Measurements from ENCODE around the gene ARL6IP6.
"Not testable (repeated sequence)": the region's sequence is repeated elsewhere in the genome, so short reads cannot be mapped to it uniquely, and the experiment has no call there.

Gene ARL6IP6

DNA sequence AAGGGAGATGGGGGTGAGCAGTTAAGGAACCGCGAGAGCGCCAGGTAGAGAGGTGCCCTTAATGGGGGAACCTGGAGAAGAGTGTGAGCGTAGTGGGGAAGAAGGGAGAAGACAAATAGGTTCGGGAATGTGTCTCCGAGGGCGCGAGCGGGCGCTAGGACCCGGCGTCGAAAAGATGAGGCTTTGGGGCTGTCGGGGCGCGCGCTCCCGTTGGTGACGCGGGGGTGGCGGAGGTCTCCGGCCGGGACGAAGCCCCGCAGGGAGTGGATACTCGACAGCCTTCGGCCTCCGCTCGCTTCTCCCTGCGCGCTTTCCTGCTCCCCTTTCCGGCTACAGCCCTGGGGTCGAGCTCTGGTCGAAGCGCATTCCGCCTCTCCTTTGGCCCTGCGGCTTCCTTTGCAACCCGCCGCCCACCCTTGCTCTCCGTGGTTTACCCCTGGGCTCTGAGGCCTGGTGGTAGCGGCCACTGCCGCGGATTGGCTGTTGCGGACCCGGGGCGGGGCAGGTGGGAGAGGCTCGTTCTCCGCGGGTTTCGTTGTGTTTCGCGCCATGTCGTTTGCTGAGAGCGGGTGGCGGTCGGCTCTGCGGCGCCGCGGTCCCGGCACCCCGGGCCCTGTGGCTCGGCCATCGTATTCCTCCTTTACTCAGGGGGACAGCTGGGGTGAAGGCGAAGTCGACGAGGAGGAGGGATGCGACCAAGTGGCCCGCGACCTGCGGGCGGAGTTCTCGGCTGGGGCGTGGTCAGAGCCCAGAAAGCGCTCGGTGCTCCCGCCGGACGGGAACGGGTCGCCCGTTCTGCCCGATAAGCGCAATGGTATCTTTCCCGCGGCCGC, at the start of gene ARL6IP6:
ARL6IP6 (plus strand) TSS at position 545 of the 833 bp plus-strand sequence; CDS start at position 550, 5 bp downstream.
- peak; percentile 98 for DNase-seq

DNA sequence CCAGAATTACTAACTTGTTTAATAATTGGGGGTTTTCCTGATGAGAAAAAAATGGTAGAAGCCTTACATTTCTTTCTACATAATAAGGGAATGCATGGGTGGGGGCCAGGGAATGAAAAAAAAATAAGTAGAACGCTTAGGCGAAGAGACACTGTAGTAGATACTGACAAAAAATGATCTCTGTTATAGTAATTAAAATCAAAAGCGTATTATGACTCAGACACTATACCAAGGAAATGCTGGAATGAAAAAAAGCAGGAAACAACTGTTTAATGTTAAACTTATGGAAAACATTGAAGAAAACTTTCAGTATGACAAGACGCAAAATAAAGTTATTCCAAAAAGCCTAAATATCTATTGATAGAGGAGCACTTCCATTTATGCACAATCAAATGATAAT, 44.1 kb upstream of the ARL6IP6 start:
- DNase-seq, result no peak

DNA sequence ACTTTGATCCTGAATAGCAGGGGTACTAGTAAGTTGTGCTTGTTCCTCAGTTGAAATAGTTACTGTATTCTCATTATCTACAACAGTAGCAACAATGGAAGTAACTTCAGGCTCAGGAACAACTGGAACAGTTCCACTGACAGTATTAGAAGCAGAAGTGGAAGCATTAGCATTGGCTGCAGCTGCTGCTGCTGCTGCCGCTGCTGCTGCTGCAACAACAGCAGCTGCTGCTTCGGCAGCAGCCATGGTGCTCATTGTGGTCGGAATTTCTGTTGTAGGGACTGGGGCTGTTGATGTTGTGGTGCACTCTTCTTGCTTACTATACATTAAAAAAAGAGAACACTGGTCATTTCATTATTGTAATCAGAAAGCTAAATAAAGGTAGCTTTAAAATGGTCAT, 42.0 kb upstream of the ARL6IP6 start:
- no peak for DNase-seq

DNA sequence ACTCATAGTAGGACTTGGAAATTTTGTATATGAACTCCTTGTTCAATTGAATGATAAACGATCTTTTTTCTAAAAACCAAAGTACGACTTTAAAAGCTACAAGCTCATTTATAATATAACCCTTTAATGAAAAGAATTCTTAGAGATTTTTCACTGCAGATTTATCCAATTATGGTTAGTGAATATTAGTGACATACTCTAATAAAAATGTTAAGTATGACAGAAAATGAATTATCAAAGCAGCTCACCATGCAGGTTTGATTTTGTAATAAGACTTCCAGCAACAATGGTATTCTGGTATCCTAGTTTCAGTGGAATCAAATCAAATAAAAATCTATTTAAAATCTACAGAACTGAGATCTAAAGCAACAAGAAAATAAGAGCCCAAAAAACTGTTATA, 39.6 kb upstream of the ARL6IP6 start:
- DNase-seq, result no peak

DNA sequence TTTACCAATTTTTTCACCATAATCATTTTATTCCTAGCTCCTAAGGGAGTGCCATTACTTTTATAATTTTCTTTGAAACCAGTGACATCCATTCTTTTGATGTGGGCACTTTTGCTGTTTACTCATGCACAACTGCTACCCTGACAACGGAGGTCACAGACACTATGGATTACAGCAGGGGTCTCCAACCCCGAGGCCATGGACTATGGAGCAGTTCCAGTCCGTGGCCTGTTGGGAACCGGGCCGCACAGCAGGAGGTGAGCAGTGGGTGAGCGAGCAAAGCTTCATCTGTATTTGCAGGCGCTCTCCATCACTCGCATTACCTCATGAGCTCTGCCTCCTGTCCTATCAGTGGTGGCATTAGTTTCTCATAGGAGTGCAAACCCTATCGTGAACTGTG, 35.8 kb upstream of the ARL6IP6 start:
- DNase-seq, result peak; percentile 30

DNA sequence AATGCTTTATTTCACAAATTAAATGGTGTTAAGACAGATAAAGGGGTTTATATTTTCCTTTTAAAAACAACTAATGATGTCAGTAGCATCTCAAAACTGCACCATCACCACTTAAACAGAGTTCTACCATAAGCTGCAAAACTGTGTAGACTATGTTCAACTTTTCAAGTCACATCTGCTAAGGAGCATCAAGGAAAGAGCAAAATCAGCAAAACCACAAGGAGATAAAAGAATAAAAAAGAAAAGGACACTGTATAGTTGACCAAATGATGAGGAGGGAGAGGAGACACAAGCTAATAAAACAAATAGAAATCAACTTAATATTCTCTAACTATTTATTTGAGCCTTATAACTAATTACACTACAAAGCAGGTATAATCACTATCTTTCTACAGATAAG, 35.0 kb upstream of the ARL6IP6 start:
- DNase-seq, result no peak

DNA sequence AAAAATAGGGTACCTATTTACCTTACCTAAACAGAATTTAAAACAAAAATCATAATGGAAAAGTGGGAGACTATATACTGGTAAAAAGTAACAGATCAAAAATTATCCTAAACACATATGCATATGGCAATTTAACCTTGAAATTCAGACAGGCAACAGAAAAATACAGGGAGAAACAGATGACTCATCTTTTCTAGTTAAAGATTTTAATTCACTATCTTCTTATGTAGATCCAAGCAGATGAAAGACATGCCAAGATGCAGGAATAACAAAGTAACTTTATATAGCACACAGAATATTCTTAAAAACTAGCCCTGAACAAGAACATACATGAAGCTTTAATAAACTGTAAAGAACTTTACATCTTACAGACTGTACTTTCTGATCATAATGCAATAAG, 32.1 kb upstream of the ARL6IP6 start:
- no peak for DNase-seq

DNA sequence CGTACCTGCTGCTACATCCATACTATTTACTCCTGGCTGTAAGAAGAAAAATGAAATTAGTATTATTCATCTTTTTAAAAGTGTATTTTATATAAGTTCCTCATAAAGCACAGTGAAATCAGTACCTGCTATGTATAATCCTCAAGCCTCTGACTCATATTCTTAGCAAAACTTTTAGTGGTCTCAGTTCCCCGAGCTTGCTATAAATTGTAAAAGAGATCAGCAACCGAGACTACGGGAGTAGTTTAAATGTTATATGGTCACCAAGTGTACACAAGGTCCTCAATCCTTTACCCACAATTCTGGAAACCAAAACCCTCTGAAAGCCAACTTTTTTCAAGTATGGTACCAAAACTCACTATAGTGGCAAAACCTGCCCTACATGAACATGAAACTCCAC, 25.4 kb upstream of the ARL6IP6 start:
- no peak for DNase-seq

DNA sequence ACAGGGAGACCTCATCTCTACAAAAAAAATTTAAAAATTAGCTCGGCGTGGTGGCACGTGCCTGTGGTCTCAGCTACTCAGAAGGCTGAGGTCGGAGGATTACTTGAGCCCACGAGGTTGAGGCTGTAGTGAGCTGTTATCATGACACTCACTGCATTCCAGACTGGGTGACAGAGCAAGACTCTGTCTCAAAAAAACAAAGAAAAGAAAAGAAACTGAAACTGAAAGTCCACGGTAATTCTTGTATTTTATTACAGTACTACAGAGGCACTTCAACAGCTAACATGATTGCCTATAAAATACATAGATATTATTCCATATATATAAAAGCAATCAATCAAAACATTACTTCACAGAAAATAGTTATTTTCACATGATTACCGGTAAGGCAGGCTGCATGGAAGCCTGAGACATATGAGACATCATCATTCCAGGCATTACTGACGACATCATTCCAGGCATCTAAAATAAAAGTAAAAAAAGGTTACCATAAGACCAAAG, 24.2 kb upstream of the ARL6IP6 start:
- DNase-seq, result no peak

DNA sequence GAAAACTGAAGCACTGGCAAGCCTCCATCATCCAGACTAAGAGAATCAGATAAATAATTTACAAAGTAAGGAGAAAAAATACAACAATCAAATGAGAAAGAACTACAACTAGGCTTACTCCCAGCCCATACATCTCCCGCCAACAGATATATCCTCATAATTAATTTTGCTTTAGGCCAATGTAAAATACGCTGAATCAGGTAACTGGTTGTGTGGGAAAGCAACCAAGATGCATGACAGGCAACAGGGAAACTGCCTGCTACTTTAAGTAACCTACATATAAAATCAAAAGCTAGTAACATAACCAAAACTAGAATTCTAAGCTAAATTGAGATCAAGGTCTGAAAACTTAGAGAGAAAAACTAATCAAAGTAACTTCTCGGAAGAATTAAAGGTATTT, 22.7 kb upstream of the ARL6IP6 start:
- no peak for DNase-seq

DNA sequence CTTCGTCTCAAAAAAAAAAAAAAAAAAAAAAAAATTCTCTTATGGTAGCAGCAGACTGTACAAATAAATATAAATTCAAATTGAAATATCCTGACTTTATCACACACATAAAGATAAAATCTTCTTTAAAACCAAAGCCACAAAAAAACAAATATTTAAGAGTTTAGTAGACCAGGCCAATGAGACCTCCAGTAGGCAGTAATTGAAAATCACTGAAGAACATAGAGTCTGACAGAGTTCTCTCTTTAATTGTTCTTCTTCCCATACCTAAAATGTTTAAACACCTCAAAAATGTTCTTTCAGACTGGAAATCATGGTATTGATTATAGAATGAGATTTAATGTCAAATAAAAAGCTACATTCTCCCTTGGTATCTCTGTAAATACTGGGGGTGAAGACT, 21.9 kb upstream of the ARL6IP6 start:
- DNase-seq, result no peak

DNA sequence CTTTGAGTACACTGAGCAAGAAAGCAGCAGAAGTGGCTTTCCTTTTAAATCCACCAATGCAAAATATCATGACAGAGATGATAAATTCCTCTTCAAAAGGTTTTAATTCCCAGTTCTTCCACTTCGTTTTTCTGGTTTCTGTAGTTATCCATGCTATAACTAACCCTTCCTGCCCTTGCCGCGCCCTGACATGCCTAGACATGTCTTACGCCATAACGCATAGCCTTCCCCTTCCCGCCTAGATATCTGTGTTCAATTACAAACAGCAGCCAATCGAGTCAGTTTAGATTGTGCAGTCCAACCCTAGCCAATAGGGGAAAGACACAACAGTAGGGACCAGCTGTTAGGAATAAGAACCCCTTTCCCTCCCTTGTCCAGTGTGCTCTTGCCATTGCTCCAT, 17.2 kb upstream of the ARL6IP6 start:
- DNase-seq, result no peak

DNA sequence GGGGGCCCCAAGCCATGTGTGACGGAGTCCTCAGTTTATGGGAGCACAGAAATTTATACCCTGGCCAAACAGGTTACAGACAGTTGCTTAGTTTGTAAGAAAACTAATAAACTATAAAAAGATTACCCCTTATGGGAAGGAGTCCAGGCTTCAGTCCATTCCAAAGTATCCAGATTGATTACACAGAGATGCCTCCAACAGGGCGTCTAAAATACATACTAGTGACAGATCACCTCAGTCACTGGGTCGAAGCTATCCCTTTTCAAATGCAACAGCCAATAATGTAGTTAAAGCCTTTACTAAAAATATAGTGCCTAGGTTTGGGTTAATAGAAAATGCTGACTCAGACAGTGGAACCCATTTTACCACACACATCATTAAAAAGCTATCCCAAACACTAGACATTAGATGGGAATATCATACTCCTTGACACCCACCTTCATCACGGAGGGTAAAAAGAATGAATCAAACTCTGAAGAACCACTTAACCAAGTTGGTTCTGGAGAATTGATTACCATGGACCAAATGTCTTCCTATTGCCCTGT, 11.9 kb upstream of the ARL6IP6 start:
- DNase-seq, result no peak

DNA sequence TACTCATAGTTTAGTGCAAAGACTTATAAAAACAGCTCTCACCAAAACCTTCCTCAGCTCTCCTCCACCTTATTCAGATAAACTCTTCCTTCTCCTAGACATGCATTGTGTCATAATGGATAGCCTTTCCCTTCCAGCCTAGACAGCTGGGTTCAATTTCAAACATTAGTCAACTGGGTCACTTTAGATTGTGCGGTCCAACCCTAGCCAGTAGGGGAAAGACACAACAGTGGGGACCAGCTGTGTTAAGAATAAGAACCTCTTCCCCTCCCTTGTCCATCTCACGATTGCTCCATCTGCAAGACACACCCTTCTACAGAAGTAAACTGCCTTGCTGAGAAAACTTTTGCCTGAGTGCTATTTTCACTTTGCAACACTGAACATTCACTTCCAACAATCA, 9.7 kb upstream of the ARL6IP6 start:
- no peak for DNase-seq

DNA sequence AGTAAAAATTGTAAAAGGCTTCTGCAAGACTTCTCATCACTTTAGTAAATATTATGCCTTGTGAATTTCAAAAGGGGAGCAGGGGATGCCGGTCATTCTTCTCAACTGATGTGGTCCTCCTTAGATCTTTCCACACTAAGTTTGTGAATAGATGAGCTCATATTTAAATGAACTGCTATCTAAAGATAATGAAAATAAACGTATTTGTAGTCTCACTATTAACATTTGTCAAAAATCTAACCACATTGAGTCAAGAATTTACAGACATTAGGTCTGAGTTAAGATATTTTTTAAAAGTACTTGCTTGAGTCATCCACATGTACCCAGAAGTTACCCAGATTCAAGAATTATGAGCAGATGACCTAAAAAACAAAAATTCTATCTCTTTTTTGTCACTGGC, 7.7 kb upstream of the ARL6IP6 start:
- no peak for DNase-seq

DNA sequence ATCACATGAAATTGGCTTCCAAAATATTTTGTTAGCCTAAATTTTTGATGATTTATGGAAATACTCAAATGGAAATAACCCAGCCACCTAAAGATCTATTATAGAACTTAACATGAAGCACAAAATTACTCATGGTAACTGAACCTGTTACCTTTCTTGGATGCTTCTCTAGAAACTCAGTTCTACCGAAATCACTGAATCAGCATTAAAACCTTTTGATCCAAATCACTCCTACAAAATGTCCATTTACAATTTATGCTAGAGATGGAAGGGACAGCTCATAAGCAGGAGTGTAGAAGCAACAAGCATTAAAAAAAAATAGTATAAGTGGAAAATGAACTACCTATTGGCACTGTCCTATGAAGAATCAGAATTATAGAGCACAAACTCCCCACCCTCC, 3.3 kb upstream of the ARL6IP6 start:
- no peak for DNase-seq

DNA sequence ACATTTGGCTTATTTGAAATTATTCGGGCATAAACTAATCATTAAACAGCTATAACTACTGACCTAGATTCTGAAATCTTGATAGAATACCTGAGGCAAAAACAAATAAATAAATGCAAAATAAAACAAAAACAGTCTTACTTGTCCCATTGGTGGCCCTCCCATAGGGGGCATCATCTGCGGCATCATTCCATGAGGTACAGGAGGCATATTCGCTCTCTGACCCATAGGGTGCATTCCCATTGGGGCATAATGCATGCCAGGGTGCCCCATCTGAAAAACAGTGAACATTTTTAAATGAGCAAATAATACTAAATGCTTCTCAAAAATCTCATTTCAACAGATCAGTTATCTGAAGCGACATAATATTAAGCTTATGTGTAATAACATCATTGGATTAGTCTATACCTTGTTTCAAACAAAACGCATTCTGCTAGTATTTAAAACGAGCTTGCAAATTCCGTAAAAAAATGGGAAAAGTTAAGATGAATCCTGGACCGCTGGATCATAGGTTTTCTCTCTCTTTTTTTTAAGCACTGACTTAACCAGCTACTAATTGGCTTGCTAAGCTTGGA, 2.5 kb upstream of the ARL6IP6 start:
- peak; percentile 54 for DNase-seq

DNA sequence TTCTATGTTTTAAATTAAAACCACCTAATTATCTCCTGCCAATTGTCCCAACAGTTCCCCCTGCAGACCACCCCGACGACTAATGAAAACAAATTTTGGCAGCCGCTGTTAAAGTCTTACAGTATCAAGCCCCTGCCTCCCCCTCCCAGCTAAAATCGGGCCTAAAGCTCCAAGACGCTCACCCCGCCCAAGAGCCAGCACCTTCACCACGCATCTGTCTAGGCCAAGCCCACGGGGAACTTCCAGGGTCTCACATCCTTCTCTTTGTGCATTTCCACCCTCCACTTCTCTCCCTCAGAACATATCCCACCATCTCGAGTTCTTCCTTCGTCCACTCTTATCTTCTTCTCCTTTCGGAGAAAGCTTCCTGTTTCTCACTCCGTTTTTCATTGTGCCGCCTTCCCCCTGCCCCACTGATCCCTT, 1.6 kb upstream of the ARL6IP6 start:
- DNase-seq, result no peak

DNA sequence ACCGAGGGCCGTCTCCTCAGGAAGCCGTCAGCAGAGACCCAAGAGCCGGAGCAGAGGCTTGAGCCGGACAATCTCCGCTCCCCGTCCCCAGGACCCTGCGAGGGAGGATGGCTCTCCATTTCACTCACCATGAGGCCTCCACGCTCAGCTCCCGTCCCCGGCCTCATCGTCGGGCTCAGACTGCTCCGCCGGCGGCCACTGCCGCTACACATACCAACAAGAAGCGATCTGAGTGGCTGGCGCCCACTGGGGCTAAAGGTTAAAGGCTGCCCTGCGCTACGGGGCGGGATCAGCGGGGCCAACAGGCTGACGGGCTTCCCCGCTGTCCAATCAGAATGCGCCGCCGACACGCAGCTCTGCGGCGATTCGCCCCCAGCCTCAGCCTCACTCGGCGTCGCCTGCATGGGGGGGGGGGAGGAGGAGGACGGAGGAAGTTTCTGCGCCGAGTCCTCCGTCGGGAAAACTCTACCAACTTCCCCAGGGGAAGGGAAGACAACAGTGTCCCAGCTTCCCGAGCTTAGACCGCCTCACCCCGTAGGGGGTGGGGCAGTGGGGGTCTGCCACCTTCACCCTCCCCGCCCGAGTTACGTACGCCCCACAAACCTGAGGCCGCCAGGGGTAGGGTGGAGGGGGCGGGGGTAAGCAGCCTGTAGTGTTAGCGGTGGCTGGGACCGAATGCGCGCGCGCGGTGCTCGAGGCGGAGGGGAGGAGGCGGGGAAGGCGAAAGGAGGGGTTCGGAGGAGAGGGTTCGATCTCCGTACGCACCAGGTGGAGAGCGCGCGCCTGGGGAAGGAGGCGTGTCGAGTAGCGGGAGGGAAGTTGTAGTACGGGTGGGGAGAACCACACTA, 968 bp upstream of the ARL6IP6 start, which contains the start of gene PRPF40A:
PRPF40A (minus strand) TSS at position 234 of the 848 bp plus-strand sequence; CDS start at position 212, 22 bp downstream.
- DNase-seq, result peak; percentile 99

DNA sequence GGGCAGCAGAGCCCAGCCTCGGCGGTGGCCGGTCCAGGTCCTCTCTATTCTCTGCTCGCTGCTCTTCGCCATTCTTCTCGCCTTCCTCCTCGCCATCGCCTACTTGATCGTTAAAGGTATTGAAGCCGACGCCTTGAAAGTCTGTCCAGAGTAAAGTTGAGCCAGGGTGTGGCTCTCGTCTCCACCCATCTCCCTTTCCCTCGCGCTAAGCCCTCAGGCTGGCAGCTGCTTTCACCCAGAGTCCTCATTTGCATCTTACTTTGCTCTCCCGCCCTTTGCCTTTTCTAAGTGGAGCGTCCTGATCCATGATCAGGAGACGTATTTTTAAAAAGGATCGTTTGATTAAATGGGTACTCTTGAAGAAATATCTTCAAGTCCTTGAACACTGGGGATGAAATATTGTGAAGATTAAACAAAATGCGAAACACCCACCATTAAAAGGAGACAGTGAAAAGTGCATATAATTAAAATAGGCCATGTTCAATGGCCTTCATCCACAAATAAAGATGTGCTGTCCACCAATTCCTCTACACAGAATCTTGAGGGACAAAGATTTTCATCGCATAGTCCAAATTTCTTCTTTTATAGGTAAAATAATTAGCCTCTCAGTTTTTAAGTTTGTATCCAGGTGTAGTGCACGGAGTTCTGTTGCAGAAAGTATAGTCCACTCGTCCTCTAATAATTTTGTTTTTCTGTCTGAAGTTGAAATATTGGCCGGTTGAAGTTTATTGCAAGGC, 657 bp downstream of the ARL6IP6 start:
- DNase-seq, result peak; percentile 79

DNA sequence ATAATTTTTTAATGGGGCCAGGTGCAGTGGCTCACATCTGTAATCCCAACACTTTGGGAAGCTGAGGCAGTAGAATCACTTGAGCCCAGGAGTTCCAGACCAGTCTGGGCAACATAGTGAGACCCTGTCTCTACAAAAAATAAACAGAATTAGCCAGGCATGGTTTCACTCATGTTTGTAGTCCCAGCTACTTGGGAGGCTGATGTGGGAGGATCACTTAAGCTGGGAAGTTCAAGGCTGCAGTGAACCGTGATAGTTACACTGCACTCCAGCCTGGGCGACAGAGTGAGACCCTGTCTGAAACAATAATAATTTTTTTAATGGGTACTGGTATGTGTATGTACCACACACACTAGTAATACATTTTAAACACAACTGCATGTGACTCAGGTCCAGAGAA, 2.4 kb downstream of the ARL6IP6 start:
- no peak for DNase-seq

DNA sequence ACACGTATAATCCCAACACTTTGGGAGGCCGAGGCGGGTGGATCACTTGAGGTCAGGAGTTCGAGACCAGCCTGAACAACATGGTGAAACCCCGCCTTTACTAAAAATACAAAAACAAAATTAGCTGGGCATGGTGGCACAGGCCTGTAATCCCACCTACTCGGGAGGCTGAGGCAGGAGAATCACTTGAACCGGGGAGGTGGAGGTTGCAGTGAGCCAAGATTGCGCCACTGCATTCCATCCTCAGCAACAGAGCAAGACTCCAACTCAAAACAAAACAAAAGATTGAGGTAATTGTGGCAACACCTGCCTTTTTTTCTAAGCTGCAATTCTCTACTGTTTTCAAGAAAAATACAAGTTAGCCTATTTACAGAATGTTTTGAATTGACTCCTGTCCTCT, 4.2 kb downstream of the ARL6IP6 start:
- DNase-seq, result not testable (repeated sequence)
